Measurements from ENCODE around the gene ANKRD40CL.
A peak's percentile ranks its signal among the peaks of the same experiment; 100 is the strongest.

ANKRD40CL gene

DNA sequence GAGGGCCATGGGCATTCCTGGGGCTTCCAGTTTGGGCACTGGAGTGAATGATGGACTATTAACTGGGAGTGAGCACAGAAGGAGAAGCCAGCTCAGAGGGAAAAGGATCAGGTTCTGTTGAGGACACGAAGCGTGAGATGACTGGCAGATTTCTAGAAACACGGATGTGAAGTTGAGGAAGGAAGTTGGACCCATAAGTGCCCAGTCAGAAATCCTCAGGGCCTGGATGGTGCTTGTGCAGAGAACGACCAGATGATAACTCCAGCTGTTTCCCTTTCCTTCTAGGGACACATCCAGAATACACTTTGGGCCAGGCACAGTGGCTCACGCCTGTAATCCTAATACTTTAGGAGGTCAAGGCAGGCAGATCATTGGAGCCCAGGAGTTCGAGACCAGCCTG is 23.3 kb upstream of the ANKRD40CL start:
- H3K4me1 ChIP-seq = peaks cover 11% of the 10 kb centered on the region
- H3K36me3 ChIP-seq = no peaks in the 10 kb centered on the region
- H3K4me3 ChIP-seq = no peak overlapping the region
- no peak for TF ChIP-seq Cebpa-rat (IDR thresholded peaks at IDR 0.05)
- peak overlapping the region; percentile 15; the same call in 1 of the 2 replicates for H3K4me2 ChIP-seq
- H3K27ac ChIP-seq = no peak overlapping the region
- H4K20me1 ChIP-seq = no peaks in the 10 kb centered on the region
- no peak overlapping the region for H3K9ac ChIP-seq
- no peaks in the 10 kb centered on the region for H3K27me3 ChIP-seq
- no peaks in the 10 kb centered on the region for H3K9me3 ChIP-seq

DNA sequence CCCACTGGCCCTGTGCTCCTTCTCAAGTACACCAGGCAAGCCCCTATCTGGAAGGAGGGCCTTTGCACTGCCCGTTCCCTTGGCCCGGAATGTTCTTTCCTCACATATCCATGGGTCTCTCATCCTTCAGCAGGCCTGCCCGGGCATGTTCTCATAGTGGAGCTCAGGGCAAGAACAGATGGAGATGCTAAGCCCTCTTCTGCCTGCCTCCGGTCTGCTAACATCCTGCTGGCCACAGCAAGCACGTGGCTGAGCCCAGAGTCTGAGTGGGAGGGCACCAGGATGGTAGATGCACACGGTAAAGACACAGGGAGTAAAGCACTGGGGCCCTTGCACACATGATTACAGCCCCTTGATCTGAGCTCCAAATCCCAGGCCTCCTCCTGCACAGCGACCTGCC is 19.8 kb upstream of the ANKRD40CL start:
- no peak overlapping the region for H3K4me3 ChIP-seq
- H3K27ac ChIP-seq = no peak overlapping the region
- H3K36me3 ChIP-seq = no peaks in the 10 kb centered on the region
- no peaks in the 10 kb centered on the region for H4K20me1 ChIP-seq
- no peaks in the 10 kb centered on the region for H3K9me3 ChIP-seq
- H3K4me1 ChIP-seq = peaks cover 11% of the 10 kb centered on the region
- H3K27me3 ChIP-seq = no peaks in the 10 kb centered on the region
- no peak overlapping the region for H3K9ac ChIP-seq
- H3K4me2 ChIP-seq = no peak overlapping the region
- TF ChIP-seq Cebpa-rat (IDR thresholded peaks at IDR 0.05) = no peak

DNA sequence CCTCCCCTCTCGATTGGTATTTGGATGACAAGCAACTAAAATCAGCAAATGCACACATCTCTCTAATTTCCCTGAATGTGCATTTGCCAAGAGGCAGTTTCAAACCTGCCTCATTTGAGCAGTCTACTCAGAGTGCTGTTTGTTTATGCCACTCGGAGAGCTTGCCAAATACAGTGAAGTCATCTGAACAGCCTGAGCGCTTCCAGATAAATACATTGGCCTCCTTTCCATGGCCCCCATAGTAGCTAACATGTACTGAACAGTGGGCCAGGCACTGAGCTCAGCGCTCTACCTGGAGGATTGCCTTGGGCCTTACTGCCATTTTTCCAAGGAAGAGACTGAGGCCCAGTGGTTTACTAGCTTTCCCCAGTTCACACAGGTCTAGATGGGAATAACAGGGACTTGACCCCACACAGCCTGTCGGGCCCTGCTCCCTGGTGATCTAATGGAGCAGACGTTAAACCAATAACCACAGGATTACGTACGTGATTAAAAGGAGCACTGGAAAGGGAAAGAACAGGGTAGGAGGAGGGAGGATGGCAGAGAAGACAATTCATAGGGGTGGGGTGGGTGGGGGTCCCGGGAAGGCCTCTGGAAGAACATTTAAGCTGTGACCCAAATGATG is 18.7 kb upstream of the ANKRD40CL start:
- no peak for TF ChIP-seq Cebpa-rat (IDR thresholded peaks at IDR 0.05)
- Histone ChIP-seq H3K4me1 (peaks cover 11% of the 10 kb centered on the region), H3K27ac (no peak overlapping the region), H3K4me2 (no peak overlapping the region), H3K9ac (no peak overlapping the region), H4K20me1 (no peaks in the 10 kb centered on the region), H3K27me3 (no peaks in the 10 kb centered on the region), H3K9me3 (no peaks in the 10 kb centered on the region), H3K36me3 (no peaks in the 10 kb centered on the region), H3K4me3 (no peak overlapping the region)

- TF ChIP-seq Cebpa-rat (IDR thresholded peaks at IDR 0.05) = no peak
- Histone ChIP-seq H3K9me3 (no peaks in the 10 kb centered on the region), H3K4me2 (no peak overlapping the region), H3K27ac (no peak overlapping the region), H4K20me1 (no peaks in the 10 kb centered on the region), H3K4me3 (no peak overlapping the region), H3K4me1 (0 out of 2 replicates have a peak, but pooled peaks cover 1% of the 10 kb centered on the region), H3K9ac (no peak overlapping the region), H3K27me3 (no peaks in the 10 kb centered on the region), H3K36me3 (no peaks in the 10 kb centered on the region)
Measured at GRCh38 chr17:50785126-50785525, 17.8 kb upstream of the ANKRD40CL start.

DNA sequence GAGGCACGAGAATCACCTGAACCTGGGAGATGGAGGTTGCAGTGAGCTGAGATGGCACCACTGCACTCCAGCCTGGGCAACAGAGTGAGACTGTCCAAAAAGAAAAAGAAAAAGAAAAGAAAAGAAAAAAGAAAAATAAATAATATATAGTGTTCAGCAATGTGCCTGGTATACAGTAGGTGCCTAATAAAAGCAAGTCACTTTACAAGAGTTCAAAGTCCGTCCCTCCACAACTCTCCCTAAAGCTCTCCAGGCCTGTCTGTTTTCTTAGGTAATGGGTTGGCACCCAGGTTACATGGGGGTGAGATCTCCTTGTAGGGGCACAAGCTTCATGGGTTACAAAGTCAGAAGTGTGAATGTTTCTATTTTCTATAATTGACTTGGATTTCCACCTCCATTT is 16.6 kb upstream of the ANKRD40CL start:
- no peak for TF ChIP-seq Cebpa-rat (IDR thresholded peaks at IDR 0.05)
- H3K36me3 ChIP-seq = no peaks in the 10 kb centered on the region

DNA sequence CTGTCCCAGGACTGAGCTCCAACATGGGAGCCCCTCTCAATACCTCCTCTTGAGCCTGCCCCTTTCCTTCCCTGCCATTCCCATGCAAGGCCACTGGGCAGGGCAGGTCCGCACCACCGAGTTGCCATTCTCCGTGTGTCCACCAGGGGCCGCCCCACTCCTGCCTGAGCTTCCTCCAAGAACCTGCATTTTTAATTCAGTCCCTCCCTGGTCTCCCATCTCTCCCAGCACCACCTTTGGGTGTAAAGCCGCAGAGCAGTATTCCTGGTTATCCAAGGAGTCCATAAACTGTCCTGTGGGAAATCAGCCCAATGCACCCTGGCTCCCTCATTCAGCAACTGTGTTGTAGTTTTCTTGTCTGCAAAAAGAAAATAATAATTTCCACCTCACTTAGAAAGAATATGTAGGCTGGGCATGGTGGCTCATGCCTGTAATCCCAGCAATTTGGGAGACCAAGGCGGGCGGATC is 15.9 kb upstream of the ANKRD40CL start:
- Histone ChIP-seq H3K27ac (no peak overlapping the region), H3K9me3 (no peaks in the 10 kb centered on the region), H3K4me1 (no peaks in the 10 kb centered on the region), H4K20me1 (no peaks in the 10 kb centered on the region), H3K4me3 (no peak overlapping the region), H3K27me3 (no peaks in the 10 kb centered on the region), H3K36me3 (no peaks in the 10 kb centered on the region), H3K4me2 (no peak overlapping the region), H3K9ac (no peak overlapping the region)
- TF ChIP-seq Cebpa-rat (IDR thresholded peaks at IDR 0.05) = no peak

More for the DNA sequence above, 16.6 kb upstream of the ANKRD40CL start:
- Histone ChIP-seq H3K9ac (no peak overlapping the region), H4K20me1 (no peaks in the 10 kb centered on the region), H3K9me3 (no peaks in the 10 kb centered on the region), H3K27me3 (no peaks in the 10 kb centered on the region), H3K4me3 (no peak overlapping the region), H3K27ac (no peak overlapping the region), H3K4me2 (no peak overlapping the region), H3K4me1 (no peaks in the 10 kb centered on the region)

GRCh38 chr17:50781167-50781566 is 13.8 kb upstream of the ANKRD40CL start:
- Histone ChIP-seq H3K9ac (no peak overlapping the region), H3K27me3 (no peaks in the 10 kb centered on the region), H3K9me3 (no peaks in the 10 kb centered on the region), H3K36me3 (no peaks in the 10 kb centered on the region), H4K20me1 (no peaks in the 10 kb centered on the region), H3K27ac (no peak overlapping the region), H3K4me1 (no peaks in the 10 kb centered on the region), H3K4me2 (no peak overlapping the region), H3K4me3 (no peak overlapping the region)
- no peak for TF ChIP-seq Cebpa-rat (IDR thresholded peaks at IDR 0.05)

DNA sequence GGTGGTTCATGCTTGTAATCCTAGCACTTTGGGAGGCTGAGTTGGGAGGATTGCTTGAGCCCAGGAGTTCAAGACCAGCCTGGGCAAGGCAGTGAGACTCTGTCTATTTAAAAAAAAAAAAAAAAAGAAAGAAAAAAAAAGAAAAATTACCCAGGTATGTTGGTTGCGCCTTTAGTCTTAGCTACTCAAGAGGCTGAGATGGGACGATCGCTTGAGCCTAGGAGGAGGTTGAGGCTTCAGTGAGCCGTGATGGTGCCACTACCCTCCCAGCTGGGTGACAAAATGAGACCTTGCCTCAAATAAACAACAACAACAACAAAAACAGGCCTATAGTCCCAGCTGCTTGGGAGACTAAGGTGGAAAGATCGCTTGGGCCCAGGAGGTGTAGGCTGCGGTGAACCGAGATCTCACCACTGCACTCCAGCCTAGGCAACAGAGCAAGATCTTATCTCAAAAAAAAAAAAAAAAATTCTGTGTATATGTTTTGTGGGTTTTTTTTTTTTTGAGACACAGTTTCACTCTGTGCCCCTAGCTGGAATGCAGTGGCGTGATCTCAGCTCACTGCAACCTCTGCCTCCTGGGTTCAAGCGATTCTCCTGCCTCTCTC is 12.5 kb upstream of the ANKRD40CL start:
- Histone ChIP-seq H3K4me3 (no peak overlapping the region), H3K27me3 (no peaks in the 10 kb centered on the region), H3K4me2 (no peak overlapping the region), H3K36me3 (no peaks in the 10 kb centered on the region), H3K27ac (no peak overlapping the region), H3K9ac (no peak overlapping the region), H4K20me1 (no peaks in the 10 kb centered on the region), H3K4me1 (no peaks in the 10 kb centered on the region), H3K9me3 (no peaks in the 10 kb centered on the region)
- no peak for TF ChIP-seq Cebpa-rat (IDR thresholded peaks at IDR 0.05)

DNA sequence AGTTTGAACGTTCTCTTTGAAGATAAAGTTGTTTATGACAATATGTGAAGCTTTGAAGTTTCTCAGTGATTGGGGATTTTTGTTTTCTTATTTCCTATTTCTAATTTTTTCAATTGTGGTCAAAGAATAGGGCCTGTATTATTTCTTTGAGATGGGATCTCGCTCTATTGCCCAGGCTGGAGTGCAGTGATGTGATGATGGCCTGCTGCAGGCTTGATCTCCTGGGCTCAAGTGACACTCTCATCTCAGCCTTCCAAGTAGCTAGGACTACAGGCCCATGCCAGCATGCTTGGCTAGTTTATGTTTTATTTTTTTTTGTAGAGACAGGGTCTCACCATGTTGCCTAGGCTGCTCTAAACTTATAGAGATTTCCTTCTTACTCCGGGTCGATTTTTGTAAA is 11.7 kb upstream of the ANKRD40CL start:
- H3K4me1 ChIP-seq = no peaks in the 10 kb centered on the region
- H3K4me2 ChIP-seq = no peak overlapping the region
- no peaks in the 10 kb centered on the region for H3K36me3 ChIP-seq
- H3K27me3 ChIP-seq = no peaks in the 10 kb centered on the region
- no peak overlapping the region for H3K4me3 ChIP-seq
- no peak overlapping the region for H3K27ac ChIP-seq
- H4K20me1 ChIP-seq = no peaks in the 10 kb centered on the region
- no peaks in the 10 kb centered on the region for H3K9me3 ChIP-seq
- TF ChIP-seq Cebpa-rat (IDR thresholded peaks at IDR 0.05) = no peak
- H3K9ac ChIP-seq = no peak overlapping the region

GRCh38 chr17:50778471-50778870 is 11.2 kb upstream of the ANKRD40CL start:
- no peak overlapping the region for H3K4me3 ChIP-seq
- no peak overlapping the region for H3K4me2 ChIP-seq
- H4K20me1 ChIP-seq = no peaks in the 10 kb centered on the region
- H3K27me3 ChIP-seq = no peaks in the 10 kb centered on the region
- TF ChIP-seq Cebpa-rat (IDR thresholded peaks at IDR 0.05) = no peak
- no peaks in the 10 kb centered on the region for H3K9me3 ChIP-seq
- H3K4me1 ChIP-seq = no peaks in the 10 kb centered on the region
- H3K27ac ChIP-seq = no peak overlapping the region
- no peaks in the 10 kb centered on the region for H3K36me3 ChIP-seq
- no peak overlapping the region for H3K9ac ChIP-seq

All from BLaER1 (cell line).